Measurements from ENCODE around the gene STK33.
A peak's percentile ranks its signal among the peaks of the same experiment; 100 is the strongest.

The STK33 gene

GRCh38 chr11:8601376-8602133 lies 7.5 kb upstream of the STK33 start:
- DNase-seq = no peak

- DNase-seq = peak in 1 of 2 donors; percentile 16
Measured at GRCh38 chr11:8598506-8598905, 4.5 kb upstream of the STK33 start.

GRCh38 chr11:8597182-8597581 lies 3.2 kb upstream of the STK33 start:
- peak in 1 of 2 donors; percentile 55 for DNase-seq

GRCh38 chr11:8596504-8597046 lies 2.5 kb upstream of the STK33 start:
- no peak for DNase-seq

GRCh38 chr11:8593455-8593854 lies 573 bp downstream of the STK33 start:
- no peak for DNase-seq

DNA sequence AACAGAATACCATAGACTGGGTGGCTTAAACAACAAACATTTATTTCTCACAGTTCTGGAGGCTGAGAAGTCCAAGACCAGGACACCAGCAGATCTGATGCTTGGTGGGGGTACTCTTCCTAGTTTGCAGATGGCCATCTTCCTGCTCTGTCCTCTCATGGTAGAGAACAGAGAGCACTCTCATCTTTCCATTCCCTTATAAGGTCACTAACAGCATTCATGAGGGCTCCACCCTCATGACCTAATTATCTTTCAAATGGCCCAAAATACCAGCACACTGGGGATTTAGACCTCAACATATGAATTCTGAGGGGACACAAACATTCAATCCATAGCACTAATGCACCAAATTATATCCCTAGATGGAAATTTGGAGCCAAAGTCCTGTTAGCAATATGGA lies 6.1 kb downstream of the STK33 start:
- DNase-seq = no peak

- peak in 1 of 2 donors; percentile 11 for DNase-seq
Measured at GRCh38 chr11:8586805-8587204, 7.2 kb downstream of the STK33 start.

DNA sequence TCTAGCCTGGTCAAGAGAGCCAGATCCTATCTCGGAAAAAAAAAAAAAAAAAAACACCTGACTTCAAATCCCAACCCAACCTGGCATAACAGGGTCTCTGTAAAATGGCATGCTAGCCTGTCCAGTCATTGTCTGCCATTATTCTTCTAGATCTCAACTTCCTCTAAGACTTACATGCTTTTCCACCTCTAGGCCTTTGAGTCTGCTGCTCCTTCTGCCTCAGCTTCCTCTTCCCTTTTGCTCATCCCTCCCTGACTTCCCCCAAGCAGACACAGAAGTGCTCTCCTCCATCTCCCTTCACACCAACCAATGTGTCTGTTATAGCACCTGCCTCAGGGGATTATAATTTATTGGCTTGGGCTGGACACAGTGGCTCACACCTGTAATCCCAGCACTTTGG lies 7.8 kb downstream of the STK33 start:
- peak in 1 of 2 donors; percentile 14 for DNase-seq

DNA sequence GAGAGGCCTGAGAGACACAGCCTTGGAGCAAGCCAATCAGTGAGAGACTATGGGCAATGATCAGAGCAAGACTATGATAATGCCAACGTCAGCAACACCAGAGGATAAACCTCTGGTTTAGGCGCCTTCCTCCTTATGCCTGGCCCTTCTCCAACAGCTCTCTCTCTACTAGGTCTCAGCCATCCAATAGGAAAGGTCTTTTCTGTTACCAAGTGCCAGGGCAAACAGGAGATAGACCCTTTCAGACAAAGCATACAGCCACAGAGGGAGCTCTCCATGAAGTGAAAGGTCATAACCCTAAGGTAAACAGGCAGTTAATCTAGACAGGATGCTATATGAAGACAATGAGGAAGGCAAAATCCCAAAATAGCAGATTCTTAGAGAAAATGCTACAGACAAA lies 9.5 kb downstream of the STK33 start:
- no peak for DNase-seq

GRCh38 chr11:8584082-8584481 lies 9.9 kb downstream of the STK33 start:
- DNase-seq = no peak

GRCh38 chr11:8581300-8581699 lies 12.7 kb downstream of the STK33 start:
- DNase-seq = no peak

DNA sequence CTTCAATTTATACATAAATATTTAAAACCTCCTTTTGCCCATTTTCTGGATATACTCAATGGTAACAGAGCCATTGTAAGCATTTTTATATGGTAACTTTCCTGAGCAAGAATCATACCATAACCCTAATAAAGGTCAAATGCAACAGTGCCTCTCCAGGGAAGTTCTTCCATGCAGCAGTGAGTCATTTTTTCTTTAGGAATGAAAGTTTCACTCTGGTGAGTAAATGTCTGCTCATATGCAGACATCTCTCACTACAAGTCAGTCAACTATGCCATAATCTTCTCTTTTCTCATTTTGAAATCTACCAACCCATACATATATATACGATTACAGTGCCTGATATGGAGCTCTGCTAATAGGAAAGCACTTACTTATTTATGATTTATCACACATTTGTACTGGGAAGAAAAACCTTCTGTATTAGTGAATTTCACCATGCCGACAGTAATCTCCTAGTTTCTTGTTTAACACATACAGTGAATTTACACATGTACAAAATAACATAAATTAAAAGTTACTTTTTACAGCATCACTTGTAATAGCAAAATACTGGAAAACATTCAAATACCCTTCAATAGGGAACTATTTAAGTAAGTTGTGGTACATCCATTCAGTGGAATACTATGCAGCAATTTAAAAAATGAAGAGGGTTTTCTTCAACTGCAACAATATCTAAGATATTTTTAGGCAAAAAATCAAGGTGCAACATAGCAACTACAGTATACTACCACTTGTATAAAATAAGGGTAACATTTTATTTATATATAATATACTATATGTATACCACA lies 16.0 kb downstream of the STK33 start:
- DNase-seq = no peak

DNA sequence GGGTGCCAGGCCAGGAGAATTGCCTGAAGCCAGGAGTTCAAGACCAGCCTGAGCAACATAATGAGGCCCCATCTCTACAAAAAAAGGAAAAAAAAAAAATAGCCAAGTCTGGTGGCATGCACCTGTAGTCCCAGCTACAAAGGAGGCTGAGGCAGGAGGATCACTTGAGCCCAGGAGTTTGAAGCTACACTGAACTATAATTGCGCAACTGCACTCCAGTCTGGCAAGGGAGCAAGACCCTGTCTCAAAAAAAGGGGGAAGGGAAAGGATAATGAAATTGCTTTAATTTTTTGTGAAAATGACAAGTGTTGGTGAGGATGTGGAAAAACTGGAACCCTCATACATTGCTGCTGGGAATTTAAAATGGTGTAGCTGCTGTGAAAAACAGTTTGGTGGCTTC lies 19.2 kb downstream of the STK33 start:
- DNase-seq = no peak

- DNase-seq = no peak
Measured at GRCh38 chr11:8573777-8574176, 20.3 kb downstream of the STK33 start.

GRCh38 chr11:8567602-8568198 lies 26.3 kb downstream of the STK33 start:
- no peak for DNase-seq

GRCh38 chr11:8566613-8567210 lies 27.3 kb downstream of the STK33 start:
- DNase-seq = peak; percentile 43 to 88

- no peak for DNase-seq
Measured at GRCh38 chr11:8564526-8564925, 29.5 kb downstream of the STK33 start.

DNA sequence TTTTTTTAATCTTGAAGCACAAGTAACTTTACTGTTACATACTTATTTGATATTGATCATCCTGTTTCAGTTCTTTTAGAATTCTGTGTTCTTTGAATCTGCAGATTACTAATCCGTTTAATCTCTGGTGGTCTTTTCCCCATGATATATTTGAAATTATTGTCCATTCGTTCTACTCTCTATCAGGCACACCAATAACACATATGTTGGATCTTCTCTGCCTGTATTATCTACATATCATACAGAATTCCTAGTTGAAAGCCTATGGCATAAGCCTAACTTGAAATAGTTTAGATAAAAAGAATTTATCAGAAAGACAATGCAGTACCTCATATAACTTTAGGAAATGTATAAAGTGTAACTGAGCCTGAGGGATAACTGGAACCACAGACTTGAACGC lies 32.6 kb downstream of the STK33 start:
- no peak for DNase-seq

- DNase-seq = no peak
Measured at GRCh38 chr11:8558436-8558835, 35.6 kb downstream of the STK33 start.

GRCh38 chr11:8545698-8546366 lies 48.2 kb downstream of the STK33 start:
- peak in 1 of 2 donors; percentile 24 for DNase-seq

DNA sequence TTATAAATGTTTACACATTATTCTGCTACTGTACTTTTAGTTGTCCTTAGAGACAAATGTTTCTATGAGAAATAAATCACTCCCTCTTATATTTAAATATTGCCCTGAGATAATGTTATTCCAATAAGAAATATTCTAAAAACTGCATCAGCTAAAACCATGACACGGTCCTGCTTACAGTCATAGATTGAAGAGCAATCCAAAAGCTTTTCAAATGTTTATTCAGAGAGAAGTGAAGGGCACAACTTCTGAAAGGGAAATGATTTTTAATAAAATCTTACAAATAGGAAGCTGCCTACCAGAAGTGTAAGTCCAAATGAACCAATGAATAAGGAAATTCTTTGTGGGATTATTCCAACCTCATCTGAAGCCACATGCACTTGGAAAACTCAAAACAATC lies 49.2 kb downstream of the STK33 start:
- DNase-seq = no peak

- DNase-seq = no peak
Measured at GRCh38 chr11:8543278-8543677, 50.8 kb downstream of the STK33 start.

GRCh38 chr11:8541448-8541847 lies 52.6 kb downstream of the STK33 start:
- DNase-seq = no peak

Data from inflammatory macrophage treated with lipopolysaccharide for 1 hour (primary cell).